Fibroblast of lung (primary cell): Measurements from ENCODE around the gene ATP2B2. TPM values are rescaled to one million over a fixed set of nuclear protein-coding genes. Genes with fewer than 3 reads are reported as not detected.

Experiments
- DNase-seq, 2 donors: peaks; one replicate each; pipeline versions ENCODE4 v3.0.0 to v3.0.0-alpha.2; 2010; ENCODE audit warnings: low read depth in 2 of 2
- H2AFZ ChIP-seq: 2 replicates; pipeline ENCODE4 v1.5.1; 2012; ENCODE audit warnings: low read length, control low read depth, inconsistent platforms
- H3K27ac ChIP-seq: 2 replicates; pipeline ENCODE4 v1.5.1; 2011; ENCODE audit warnings: low read length, control low read depth; ENCODE audit not compliant: insufficient read depth
- H3K27me3 ChIP-seq: 2 replicates; pipeline ENCODE4 v1.5.1; 2011; ENCODE audit warnings: mild to moderate bottlenecking, low read length; ENCODE audit not compliant: control insufficient read depth, insufficient read depth
- H3K36me3 ChIP-seq: 2 replicates; pipeline ENCODE4 v1.5.1; 2011; ENCODE audit warnings: low read length; ENCODE audit not compliant: control insufficient read depth, insufficient read depth
- H3K4me1 ChIP-seq: 2 replicates; pipeline ENCODE4 v1.5.1; 2011; ENCODE audit warnings: low read length; ENCODE audit not compliant: control insufficient read depth, insufficient read depth; ENCODE audit errors: extremely low read depth
- H3K4me2 ChIP-seq: 2 replicates; pipeline ENCODE4 v1.5.1; 2011; ENCODE audit warnings: low read length, control low read depth; ENCODE audit not compliant: insufficient read depth; ENCODE audit errors: extremely low read depth
- H3K4me3 ChIP-seq, 4 experiments: fragments of 200-600 bp in 1 of 4; sonication (generic) in 1 of 4; replicated peaks in 1 of 4; 2 replicates each; pipeline ENCODE4 v1.5.1; 2011 to 2016; ENCODE audit warnings: low read length in 4 of 4, low read depth in 3 of 4, mild to moderate bottlenecking in 3 of 4, control low read depth in 2 of 4, inconsistent platforms in 1 of 4, mixed read lengths in 1 of 4; ENCODE audit not compliant: insufficient read depth in 1 of 4; ENCODE audit errors: control extremely low read depth in 1 of 4
- H3K79me2 ChIP-seq: 2 replicates; pipeline ENCODE4 v1.5.1; 2012; ENCODE audit warnings: mild to moderate bottlenecking, low read length, inconsistent platforms; ENCODE audit not compliant: control insufficient read depth, insufficient read depth
- H3K9ac ChIP-seq: 2 replicates; pipeline ENCODE4 v1.5.1; 2011; ENCODE audit warnings: mild to moderate bottlenecking, low read length, control low read depth; ENCODE audit not compliant: insufficient read depth
- H3K9me3 ChIP-seq: 2 replicates; pipeline ENCODE4 v1.5.1; 2012; ENCODE audit warnings: low read depth, low read length; ENCODE audit not compliant: control insufficient read depth, insufficient read depth
- H4K20me1 ChIP-seq: 2 replicates; pipeline ENCODE4 v1.5.1; 2011; ENCODE audit warnings: low read length; ENCODE audit not compliant: control insufficient read depth, insufficient read depth; ENCODE audit errors: extremely low read depth
- EZH2 ChIP-seq: IDR thresholded peaks from 2 replicates; pipeline ENCODE4 v1.5.1; 2012; ENCODE audit warnings: low read length, control low read depth, mild to moderate bottlenecking; ENCODE audit errors: missing control alignments
- polyA plus RNA-seq, 2 donors: library from polyadenylated mRNA; depleted of rRNA in 1 of 2; stranded (reverse) in 1 of 2; unstranded in 1 of 2; fragments of >200 nt; gene quantifications; 2 replicates each; pipeline ENCODE4 v1.2.1, GENCODE V29; 2011 to 2012; ENCODE audit warnings: missing spikeins in 1 of 2
- total RNA-seq: library from RNA; depleted of rRNA; stranded (reverse); fragments of >200 nt; gene quantifications from 2 replicates; pipeline ENCODE4 v1.2.1, GENCODE V29; 2014
- TF ChIP-seq, protein P1 (sequence below), 2 donors: IDR thresholded peaks in 1 of 2; conservative IDR thresholded peaks in 1 of 2; 1 replicate in 1 of 2; 2 replicates in 1 of 2; pipeline ENCODE4 v1.5.1; 2011 to 2012; ENCODE audit warnings: low read length in 2 of 2, control low read depth in 1 of 2, inconsistent platforms in 1 of 2, low read depth in 1 of 2, mild to moderate bottlenecking in 1 of 2

Gene ATP2B2
- total and polyA plus RNA-seq, 2 donors (not counting 1 experiment from before 2014, with no cell fraction given), result not detected

DNA sequence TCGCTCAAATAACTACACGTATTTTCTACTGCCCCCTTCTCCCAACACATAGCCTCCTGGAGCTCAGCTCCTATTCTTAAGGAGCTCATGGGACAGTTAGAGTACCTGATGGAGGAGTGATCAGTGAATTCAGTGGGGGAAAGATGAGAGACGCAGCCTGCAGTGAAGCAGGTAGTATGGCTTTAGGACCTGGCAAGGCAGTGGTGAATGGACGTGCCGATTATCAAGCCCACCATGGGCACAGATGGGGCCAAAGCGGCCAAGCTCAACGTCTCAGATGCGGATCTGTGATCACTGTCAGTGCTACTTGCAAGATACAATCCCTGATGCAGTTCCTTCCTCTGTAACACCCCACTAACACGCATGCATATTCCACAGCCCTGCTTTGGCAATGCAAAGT is 45.8 kb upstream of the ATP2B2 start:
- no peak overlapping the region for H2AFZ ChIP-seq
- no peak overlapping the region for H3K4me3 ChIP-seq
- no peak overlapping the region for H3K9ac ChIP-seq
- H3K9me3 ChIP-seq, result no peaks in the 10 kb centered on the region
- no peaks in the 10 kb centered on the region for H3K79me2 ChIP-seq
- DNase-seq, result no peak
- no peak overlapping the region for H3K4me2 ChIP-seq
- TF ChIP-seq, protein P1, sequence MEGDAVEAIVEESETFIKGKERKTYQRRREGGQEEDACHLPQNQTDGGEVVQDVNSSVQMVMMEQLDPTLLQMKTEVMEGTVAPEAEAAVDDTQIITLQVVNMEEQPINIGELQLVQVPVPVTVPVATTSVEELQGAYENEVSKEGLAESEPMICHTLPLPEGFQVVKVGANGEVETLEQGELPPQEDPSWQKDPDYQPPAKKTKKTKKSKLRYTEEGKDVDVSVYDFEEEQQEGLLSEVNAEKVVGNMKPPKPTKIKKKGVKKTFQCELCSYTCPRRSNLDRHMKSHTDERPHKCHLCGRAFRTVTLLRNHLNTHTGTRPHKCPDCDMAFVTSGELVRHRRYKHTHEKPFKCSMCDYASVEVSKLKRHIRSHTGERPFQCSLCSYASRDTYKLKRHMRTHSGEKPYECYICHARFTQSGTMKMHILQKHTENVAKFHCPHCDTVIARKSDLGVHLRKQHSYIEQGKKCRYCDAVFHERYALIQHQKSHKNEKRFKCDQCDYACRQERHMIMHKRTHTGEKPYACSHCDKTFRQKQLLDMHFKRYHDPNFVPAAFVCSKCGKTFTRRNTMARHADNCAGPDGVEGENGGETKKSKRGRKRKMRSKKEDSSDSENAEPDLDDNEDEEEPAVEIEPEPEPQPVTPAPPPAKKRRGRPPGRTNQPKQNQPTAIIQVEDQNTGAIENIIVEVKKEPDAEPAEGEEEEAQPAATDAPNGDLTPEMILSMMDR (conservative IDR thresholded peaks at IDR 0.05 in 1 of 2, IDR thresholded peaks at IDR 0.05 in 1 of 2; ENCODE audit: low read depth in 1 of 2, low read length in 2 of 2), result no peak
- TF ChIP-seq EZH2, result no peak
- no peaks in the 10 kb centered on the region for H4K20me1 ChIP-seq
- no peaks in the 10 kb centered on the region for H3K4me1 ChIP-seq
- no peaks in the 10 kb centered on the region for H3K27me3 ChIP-seq
- H3K36me3 ChIP-seq, result no peaks in the 10 kb centered on the region
- no peak overlapping the region for H3K27ac ChIP-seq

DNA sequence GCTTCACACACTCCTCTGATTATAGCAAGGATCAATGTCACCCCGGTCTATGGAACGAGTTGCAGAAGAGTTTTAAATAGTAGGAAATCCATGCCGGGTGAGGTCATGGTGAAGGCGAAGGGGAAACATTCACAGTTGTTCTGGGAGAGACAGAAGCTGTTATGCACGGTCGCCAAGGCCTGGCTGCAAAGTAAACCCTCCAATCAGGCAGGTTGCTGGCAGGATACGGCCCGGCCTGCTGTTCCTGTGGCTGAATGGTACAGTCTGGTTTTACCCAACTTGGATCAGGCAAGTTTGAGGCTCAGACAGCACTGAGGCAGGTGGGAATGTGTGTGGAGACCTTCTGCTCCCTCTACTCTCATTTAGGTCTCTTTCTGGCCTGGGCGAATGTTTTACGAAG is 45.3 kb upstream of the ATP2B2 start:
- peak in 1 of 2 donors; percentile 10 for DNase-seq
- H3K27me3 ChIP-seq, result no peaks in the 10 kb centered on the region
- H3K79me2 ChIP-seq, result no peaks in the 10 kb centered on the region
- TF ChIP-seq, protein P1 (conservative IDR thresholded peaks at IDR 0.05 in 1 of 2, IDR thresholded peaks at IDR 0.05 in 1 of 2; ENCODE audit: low read depth in 1 of 2, low read length in 2 of 2), result no peak
- TF ChIP-seq EZH2, result no peak
- H3K36me3 ChIP-seq, result no peaks in the 10 kb centered on the region
- no peak overlapping the region for H3K4me2 ChIP-seq
- no peaks in the 10 kb centered on the region for H3K9me3 ChIP-seq
- no peak overlapping the region for H3K27ac ChIP-seq
- H3K9ac ChIP-seq, result no peak overlapping the region
- H4K20me1 ChIP-seq, result no peaks in the 10 kb centered on the region
- H3K4me3 ChIP-seq, result no peak overlapping the region
- no peaks in the 10 kb centered on the region for H3K4me1 ChIP-seq
- H2AFZ ChIP-seq, result no peak overlapping the region

DNA sequence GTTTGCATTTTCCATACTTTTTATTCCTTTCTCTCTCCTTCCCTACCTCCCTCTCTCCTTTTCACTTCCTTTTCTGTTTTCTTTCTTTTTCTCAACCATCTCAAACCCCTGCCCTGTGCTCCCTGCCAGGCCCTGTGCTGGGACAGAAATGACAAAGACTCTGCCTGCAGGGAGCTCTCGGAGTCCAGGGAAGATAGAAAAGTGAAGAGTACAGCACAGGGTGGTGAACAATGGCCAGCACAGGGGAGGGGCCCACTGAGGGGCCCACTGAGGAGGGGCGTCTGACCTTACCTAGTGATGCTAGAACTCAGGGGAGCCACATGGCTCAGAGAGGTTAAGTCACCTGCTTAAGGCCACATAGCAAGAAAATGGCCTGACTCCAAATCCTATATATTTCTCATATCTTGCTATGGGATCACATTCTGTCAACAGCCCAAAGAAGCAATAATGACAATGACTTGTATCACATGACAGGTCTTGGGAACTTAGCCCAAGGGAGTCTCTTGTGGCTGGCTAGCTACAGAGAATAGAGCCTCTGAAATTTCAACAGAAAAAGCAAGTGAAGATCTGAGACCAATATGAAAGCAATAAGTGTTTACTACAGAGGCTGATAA is 44.3 kb upstream of the ATP2B2 start:
- Histone ChIP-seq H3K4me2 (no peak overlapping the region), H4K20me1 (no peaks in the 10 kb centered on the region), H3K79me2 (no peaks in the 10 kb centered on the region), H2AFZ (no peak overlapping the region), H3K27ac (no peak overlapping the region), H3K9ac (no peak overlapping the region), H3K4me1 (no peaks in the 10 kb centered on the region), H3K36me3 (no peaks in the 10 kb centered on the region), H3K4me3 (no peak overlapping the region), H3K27me3 (no peaks in the 10 kb centered on the region), H3K9me3 (no peaks in the 10 kb centered on the region)
- TF ChIP-seq EZH2, result no peak
- TF ChIP-seq, protein P1 (conservative IDR thresholded peaks at IDR 0.05 in 1 of 2, IDR thresholded peaks at IDR 0.05 in 1 of 2; ENCODE audit: low read depth in 1 of 2, low read length in 2 of 2), result no peak
- DNase-seq, result no peak
